ENCODE measurements around the gene TRAF6.
"Not testable (repeated sequence)": the region's sequence is repeated elsewhere in the genome, so short reads cannot be mapped to it uniquely, and the experiment has no call there.

The TRAF6 gene

DNA sequence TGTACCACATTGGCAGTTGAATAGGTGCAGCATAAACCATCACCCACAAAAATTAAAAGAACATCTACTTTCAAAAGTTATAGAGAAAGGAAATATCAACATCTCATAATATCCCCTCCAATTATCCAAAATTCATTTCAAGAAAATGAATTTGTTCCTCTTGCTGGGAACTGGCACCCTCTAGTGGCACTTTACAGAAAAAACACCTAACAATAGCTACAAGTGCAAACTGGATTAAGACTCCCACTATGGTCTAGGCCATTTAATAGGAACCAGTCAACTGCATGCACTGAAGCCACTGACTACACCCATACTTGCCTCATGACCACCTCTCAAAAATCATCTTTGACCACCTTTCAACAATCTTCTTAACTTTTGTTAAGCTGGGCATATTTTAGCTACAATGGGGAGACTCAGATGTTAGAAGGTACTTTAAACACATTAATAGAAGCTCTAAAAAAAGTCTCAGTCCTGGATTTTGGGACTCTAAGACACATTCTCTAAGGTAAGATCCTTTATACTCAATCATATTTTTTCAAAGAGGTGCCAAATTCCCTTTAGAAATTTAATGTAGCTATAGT, 17.3 kb downstream of the TRAF6 start:
- no peak for DNase-seq

DNA sequence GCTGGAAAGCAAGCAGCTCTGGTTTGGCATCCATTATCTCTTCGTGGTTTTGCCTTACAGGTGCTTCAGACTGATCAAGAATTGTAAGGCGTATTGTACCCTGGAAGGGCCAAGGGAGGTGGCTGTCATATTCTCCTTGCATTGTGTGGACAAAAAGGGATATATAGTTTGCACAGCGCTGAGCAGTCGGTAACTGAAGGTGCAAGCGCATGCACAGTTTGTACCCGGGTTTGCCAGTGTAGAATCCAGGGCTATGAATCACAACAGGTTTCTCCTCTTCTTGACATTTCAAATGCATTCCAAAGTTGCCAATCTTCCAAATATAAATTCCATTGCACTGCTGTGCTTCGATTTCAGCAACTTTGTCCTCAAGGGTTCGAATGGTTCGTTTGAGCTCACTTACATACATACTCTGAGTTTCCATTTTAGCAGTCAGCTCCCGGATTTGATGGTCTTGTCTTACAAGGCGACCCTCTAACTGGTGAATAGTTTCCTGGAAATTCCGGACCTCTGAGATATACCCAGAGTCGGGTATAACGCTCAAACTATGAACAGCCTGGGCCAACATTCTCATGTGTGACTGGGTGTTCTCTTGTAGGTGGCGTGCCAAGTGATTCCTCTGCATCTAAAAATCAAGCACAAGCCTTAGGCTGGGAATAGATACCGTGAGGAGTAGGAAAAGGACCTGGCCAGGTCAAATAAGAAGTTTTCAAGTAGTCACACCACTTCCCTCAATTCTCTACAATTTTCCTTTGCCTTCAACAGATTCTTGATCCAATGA, 19.9 kb downstream of the TRAF6 start:
- DNase-seq = no peak

GRCh38 chr11:36488096-36488495, 22.0 kb downstream of the TRAF6 start:
- no peak for DNase-seq

GRCh38 chr11:36487619-36488018, 22.5 kb downstream of the TRAF6 start:
- no peak for DNase-seq

GRCh38 chr11:36485298-36486002, 24.6 kb downstream of the TRAF6 start:
- no peak for DNase-seq

- not testable (repeated sequence) for DNase-seq
These were observed 27.0 kb downstream of the TRAF6 start for GRCh38 chr11:36483042-36483441.

DNA sequence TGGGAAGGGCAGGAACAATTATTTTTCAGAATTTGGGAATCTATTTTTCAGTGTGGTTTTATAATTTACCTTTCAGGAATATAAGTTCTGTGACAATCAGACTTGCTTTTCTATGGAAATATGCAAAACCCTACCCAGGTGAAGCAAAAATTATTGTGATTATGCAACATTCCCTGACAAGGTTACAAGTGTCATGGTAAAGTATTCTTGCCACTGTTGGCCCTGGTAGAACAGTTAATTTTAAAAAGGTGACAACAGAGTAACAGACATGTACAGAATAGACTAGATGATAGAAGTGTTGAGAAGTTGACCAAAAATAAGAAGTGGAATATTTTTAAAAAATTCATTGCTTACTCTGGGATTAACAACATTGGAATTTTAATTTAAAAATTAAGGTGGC, 29.2 kb downstream of the TRAF6 start:
- DNase-seq = no peak

DNA sequence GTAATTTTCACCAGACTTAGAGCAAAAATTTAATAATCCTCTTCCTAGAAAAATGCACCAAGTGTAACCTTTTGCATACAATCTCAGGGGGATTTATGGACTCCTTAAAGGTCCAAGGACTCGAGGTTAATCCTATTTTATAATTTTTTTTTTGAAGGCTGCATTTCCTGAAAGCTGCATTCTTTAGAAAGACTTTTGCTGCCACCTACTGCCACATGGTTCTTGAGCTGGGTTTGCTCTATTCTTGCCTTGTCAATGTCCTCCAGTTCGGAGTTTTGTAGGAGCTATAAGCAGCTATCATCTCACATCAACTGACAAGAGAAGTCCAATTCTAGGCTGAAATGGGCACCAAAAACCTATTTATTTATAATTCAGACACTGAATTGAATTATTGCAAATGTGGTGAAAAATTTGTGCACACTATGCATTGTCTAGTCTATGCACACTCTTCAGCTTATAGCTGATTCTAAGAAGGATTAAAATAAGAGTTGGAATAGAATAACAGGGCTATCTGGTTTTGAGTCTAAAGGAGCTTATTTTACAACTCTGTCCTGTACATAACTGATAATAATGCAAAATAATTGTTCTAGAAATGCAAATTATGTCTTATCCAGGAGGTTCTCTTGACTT, 31.3 kb downstream of the TRAF6 start:
- DNase-seq = peak; percentile 2

DNA sequence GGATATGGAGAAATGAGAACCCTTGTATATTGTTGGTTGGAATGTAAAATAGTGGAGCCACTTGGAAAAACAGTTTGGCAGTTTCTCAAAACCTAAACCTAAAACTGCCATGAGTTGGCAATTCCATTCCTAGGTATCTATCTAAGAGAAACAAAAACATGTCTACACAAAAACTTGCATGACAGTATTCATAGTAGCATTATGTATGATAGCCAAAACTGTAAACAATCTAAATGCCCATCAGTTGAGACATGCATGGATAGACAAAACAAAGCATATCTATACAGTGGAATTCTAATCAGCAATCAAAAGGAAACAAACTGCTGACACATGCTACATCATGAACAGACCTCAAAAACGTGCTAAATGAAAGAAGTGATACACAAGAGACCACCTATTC, 34.9 kb downstream of the TRAF6 start:
- DNase-seq = no peak

- no peak for DNase-seq
These were observed 38.5 kb downstream of the TRAF6 start for GRCh38 chr11:36471577-36471976.

- DNase-seq = no peak
These were observed 39.9 kb downstream of the TRAF6 start for GRCh38 chr11:36469881-36470802.

- no peak for DNase-seq
These were observed 41.0 kb downstream of the TRAF6 start for GRCh38 chr11:36469063-36469462.

GRCh38 chr11:36467916-36468315, 42.2 kb downstream of the TRAF6 start:
- no peak for DNase-seq

GRCh38 chr11:36467012-36467411, 43.1 kb downstream of the TRAF6 start:
- DNase-seq = no peak

DNA sequence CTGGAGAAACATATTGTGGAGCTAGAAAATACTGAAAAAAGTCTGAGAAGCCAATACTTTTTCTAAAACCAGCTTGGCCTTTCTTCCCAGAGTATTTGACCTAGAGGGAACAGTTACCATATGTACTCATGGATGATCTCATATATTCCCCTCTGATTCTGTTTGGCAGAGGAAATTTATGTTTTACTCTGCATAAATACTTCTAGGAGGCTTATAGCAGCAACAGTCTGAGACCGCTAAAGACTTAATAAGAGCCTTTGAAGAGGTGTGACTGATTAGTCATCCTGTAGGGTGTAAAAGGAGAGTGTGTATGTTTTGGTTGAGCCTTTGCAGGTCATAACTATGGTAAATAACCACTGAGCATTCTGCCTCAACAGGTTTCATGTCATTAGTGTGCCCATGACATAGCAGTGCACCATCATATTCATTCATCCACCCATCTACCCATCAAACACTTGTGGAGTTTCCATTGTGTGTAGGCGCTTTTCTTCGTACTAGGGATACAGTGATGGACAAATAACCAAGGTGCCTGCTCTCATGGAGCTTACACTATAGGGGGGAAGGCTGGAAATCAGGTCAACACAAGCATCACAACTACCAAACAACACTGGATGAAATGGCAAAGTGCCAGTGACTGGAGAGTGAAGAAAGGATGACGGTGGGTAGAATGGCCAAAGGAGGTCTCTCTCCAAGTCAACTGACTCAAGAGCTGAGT, 44.5 kb downstream of the TRAF6 start:
- no peak for DNase-seq

DNA sequence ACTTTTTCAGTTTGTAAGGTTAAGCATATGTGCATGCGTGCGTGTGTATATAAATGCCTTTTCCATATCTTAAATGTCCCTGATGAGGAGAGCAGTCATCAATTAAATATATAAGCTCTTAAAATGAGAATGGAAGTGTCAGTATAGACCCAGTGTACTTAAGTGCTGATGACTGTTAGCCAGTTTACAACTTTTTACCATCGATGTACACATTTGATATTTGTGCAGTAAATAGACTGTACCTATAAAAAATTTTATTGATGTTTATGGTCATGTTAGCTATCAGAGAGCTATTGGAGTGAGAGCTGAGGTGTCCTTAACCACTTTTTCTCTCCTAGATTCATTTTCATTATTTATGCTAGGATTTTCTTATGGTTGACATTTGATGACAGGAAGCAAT, 45.4 kb downstream of the TRAF6 start:
- DNase-seq = no peak

DNA sequence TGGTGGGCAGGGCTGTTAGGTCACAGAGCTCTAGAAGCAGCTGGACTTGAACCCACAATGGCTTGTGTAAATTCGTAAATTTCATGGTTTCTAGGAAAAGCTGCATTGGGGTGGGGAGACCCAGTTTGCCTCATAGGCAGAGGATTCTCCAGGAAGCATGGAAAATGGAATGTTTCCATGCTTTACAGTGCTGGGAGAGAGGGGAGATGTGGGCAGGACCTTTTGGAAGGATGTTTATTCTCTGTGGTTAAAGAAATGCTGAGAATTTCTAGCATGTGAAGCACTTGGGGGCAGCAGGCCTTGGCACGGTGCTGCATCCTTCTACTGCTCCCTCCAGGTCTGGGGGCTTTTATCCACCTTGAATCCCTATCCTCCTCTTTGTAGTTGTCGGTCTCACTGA, 46.3 kb downstream of the TRAF6 start:
- no peak for DNase-seq

- no peak for DNase-seq
These were observed 47.8 kb downstream of the TRAF6 start for GRCh38 chr11:36462321-36462720.

- DNase-seq = no peak
These were observed 49.9 kb downstream of the TRAF6 start for GRCh38 chr11:36460220-36460619.

DNA sequence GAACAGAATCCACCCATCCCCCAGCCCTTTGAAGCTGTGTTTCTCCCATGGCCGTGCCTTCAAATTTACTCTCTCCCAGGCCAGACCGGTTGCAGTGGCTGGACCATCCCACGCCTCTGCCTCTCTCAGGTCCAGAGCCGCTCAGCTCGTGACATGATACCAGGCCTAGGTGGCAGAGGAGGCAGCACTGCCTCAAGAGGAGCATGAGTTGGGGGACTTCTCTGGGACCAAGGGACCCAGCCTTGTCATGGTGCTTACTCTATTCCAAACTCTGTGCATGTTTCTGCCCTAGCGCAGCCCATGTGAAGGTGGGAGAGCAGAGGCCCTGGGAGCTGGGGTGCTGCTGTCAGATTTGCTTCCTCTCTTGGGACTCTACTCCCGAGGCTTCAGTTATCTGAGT, 51.0 kb downstream of the TRAF6 start:
- DNase-seq = no peak

GRCh38 chr11:36458129-36458915, 51.8 kb downstream of the TRAF6 start:
- DNase-seq = no peak

Data from NCI-H1436 treated with DMSO at 0.1 percent for 48 hours (cell line).